Measurements from ENCODE around the gene ENPP6.

The ENPP6 gene

GRCh38 chr4:184102488-184102887, 115.2 kb downstream of the ENPP6 start:
- no peak for DNase-seq

GRCh38 chr4:184101711-184102110, 116.0 kb downstream of the ENPP6 start:
- DNase-seq: no peak

DNA sequence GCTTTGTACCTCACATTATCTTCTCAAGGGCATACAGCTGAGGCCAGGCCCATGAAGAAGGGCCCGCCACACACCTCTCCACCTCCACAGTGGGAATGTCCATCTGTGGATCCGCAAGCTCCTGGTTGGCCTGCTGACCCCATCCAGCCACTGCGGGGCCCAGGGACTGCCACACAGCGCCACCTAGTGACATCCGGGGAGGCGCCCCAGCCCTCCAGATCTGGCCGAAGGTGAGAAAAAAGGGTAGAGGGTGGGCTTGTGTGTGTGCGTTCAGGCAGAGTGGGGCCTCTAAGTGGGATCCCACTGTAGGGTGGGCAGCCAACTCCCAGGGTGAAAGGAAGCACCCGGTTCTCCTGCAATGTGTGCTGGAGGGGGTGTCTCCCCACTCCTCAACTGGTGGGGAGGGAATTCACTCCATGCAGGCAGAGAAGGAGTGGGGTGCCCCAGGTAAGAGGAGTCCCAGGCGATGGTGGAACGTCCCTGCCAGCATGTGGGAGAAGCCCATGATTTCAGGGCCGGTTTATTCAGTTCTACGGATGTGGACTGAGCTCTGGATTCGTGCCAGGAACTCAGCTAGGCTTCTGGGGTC, 117.3 kb downstream of the ENPP6 start:
- no peak for DNase-seq

GRCh38 chr4:184099535-184099966, 118.1 kb downstream of the ENPP6 start:
- peak; percentile 16 for DNase-seq

DNA sequence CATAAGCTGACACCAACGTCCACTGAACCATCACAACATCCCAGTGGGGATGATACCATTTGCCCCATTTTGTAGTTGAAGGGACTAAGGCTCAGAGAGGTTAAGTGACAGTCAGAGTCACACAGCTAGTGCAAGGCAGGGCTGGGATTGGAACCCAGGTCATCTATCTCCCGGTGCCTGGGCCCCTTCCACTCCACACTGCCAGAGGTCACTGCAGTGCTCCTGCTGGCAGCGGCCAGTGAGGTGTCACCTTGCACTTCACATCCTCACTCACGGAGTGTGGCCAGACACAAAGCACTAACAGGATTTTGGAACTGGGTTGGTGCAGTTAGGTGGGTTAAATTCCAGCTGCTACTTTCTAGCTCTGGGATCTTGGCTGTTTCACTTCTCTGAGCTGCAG, 118.7 kb downstream of the ENPP6 start:
- no peak for DNase-seq

DNA sequence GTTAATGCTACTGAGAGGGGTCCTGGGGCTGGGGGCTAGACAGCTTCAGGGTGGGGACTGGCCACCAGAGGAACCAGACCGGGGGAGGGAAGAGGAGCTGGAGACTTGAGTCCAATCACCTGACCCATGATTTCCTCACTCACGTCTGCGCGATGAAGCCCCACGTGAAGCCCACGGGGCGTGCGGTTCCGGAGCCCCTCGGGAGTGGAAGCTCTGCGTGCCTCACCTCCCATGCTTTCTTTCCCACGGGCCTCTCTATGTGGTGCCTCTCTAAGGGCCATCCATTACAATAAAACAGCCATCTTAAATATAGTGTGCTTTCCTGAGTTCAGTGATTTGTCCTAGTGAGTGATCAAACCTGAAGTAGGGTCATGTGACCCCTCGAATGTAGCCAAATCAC, 119.9 kb downstream of the ENPP6 start:
- no peak for DNase-seq

DNA sequence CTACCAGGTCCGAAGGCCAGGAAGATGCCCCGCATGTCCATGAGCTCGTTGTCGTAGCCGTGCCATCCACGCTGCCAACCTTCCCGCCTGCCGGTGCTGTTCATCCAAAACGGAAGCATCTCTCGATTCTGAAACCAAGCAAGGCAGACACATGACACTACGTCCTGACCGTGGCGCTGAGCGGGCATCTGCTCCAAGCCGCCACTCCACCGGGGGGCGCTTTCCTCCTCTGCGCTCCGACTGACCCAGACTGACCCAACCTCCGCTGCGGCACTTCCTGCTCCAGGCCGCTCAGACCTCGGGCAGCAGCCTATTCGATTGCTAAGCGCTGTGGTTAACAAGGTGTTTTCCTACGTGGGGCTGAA, 120.5 kb downstream of the ENPP6 start:
- DNase-seq: no peak

GRCh38 chr4:184096561-184097240, 121.0 kb downstream of the ENPP6 start:
- no peak for DNase-seq

DNA sequence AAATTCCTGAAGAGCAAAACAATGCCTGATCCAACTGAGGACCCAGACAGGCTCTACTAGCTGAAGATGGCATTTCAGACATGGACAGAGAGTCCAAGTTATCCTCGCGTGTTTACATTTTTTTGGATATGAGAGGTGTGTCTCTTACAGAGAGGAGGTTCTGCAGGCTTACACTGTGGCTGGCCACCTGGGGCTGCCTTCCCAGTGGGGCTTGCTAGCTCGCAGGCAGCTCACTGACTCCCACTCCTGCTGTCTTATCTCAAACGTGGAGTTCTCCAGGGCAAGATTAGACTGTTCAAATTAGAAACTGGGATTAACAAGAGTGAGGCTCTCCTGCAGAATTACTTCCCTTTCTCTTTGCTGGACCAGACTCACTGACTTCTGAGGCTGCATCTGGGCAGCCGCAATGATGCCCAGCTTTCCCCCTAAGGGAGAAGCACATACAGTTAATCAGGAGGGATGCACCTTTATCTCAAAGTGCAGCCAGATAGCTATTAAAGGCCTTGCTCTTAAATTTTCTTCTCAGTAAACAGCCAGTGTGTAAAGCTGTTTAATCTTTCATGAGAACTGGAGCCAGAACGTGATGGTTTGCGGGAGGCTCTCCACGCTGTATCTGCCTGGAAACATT, 123.0 kb downstream of the ENPP6 start:
- no peak for DNase-seq

- DNase-seq: no peak
Observed at GRCh38 chr4:184091986-184092385, 125.7 kb downstream of the ENPP6 start.

DNA sequence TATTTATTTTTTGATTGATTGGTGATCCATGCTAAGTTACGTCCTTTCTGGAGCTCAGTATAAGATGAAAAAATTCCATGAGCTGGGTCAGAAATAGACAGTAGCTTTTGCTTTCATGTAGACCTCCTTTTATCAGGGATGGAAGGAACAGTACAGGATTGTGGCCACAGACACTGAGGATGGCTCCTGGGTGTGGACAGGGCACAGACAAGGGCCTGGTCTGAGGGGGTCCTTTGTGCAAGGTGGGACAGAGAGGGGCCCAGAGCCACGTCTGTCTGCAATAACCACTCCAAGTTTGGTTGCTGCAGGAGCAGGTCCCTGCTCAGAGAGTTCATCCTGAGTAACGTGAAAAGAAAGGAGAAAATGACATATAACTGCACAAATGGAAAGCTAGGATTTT, 127.1 kb downstream of the ENPP6 start:
- DNase-seq: no peak

GRCh38 chr4:184080674-184081073, 137.0 kb downstream of the ENPP6 start:
- no peak for DNase-seq

- DNase-seq: no peak
Observed at GRCh38 chr4:184074677-184075388, 142.8 kb downstream of the ENPP6 start.

- no peak for DNase-seq
Observed at GRCh38 chr4:184067931-184068554, 149.6 kb downstream of the ENPP6 start.

- no peak for DNase-seq
Observed at GRCh38 chr4:184066584-184067300, 150.9 kb downstream of the ENPP6 start.

GRCh38 chr4:184064877-184065276, 152.8 kb downstream of the ENPP6 start:
- DNase-seq: no peak

DNA sequence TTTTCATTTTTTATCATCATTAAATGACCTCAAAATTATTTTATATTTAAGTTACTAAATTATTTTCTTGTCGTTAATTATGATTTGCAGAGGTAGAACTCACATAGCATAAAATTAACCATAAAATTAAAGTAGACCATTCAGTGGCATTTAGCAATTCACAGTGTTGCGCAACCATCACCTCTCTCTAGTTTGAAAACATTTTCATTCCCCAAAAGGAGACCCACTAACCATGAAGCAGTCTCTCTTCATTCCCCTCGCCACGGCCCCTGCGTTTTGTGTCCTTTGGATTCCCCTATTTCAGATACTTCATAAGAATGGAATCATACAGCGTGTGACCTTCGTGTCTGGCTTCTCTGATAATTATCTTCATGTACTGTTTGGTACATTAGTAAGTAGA, 154.9 kb downstream of the ENPP6 start:
- no peak for DNase-seq

GRCh38 chr4:184061582-184061981, 156.1 kb downstream of the ENPP6 start:
- DNase-seq: no peak

DNA sequence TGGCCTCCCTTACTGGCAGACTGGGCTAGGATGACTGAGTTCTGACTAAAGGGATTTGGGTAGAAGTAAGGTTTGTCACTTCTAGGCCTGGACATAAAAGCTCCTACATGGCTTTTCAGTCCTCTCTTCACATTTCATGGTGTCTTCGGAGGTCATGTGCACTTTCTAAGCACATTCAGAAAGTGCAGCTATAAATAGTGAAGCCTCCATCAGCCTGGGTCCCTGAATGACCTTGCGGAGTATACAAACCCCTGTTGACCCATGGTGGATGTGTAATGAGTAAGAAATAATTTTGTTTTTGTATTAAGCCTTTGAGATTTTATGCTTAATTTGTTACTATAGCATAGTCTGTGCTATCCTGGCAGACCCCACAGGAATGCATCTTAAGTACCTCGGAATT, 158.6 kb downstream of the ENPP6 start:
- no peak for DNase-seq

GRCh38 chr4:184058026-184058425, 159.6 kb downstream of the ENPP6 start:
- no peak for DNase-seq

- DNase-seq: no peak
Observed at GRCh38 chr4:184056877-184057276, 160.8 kb downstream of the ENPP6 start.

DNA sequence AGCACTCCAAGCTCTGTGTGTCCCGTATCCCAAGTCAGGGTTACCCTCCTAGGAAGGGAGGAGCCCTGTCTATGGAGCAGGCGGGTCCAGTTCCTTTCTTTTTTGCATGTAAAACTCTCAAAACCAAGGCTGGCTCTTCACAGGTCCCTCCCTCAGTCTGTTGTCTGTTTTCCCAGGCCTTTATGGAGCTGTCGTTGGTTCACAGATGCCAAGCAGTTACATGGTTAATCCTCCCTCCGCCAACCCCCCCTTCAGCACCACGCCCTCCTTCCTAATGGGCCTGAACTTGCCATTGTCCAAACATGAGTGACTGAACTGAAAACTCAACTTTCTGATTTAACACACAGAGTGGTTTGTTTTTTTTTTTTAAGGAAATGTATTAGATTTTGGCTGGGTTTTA, 164.2 kb downstream of the ENPP6 start:
- DNase-seq: no peak

DNA sequence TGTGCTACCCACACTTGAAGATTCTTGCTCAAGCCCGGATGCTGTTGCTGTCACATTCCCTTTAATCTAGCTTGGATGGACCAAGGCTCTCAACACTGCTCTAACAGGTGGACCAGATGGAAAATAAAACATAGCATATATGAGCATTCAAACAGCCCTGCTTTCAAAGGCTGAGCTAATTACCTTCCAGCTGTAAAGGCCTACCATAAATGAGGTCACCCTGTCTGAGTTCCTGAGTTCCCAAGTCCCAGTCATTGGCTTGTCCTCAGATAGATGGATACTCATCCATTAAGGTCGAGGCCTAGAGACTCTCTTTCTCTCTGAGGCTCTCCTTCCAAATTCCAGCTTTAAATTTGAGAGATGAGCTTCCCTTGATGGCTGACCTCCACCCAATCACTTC, 165.1 kb downstream of the ENPP6 start:
- DNase-seq: no peak

Data from NCI-H1694 (cell line).